Measurements from ENCODE around the gene RPL19. TPM values are rescaled to one million over a fixed set of nuclear protein-coding genes. Genes with fewer than 3 reads are reported as not detected.

Gene RPL19
- total RNA-seq, 2 donors from 2014 or later: 1,315 to 2,278 TPM

- H3K4me1 ChIP-seq (ENCODE audit: control insufficient read depth in 1 of 2, low read depth in 2 of 2): peaks cover 30 to 52% of the 10 kb centered on the region in 2 donors
Observed at GRCh38 chr17:39194089-39194984, 5.7 kb upstream of the RPL19 start.

GRCh38 chr17:39194985-39195524 lies 5.0 kb upstream of the RPL19 start:
- peaks cover 30 to 54% of the 10 kb centered on the region in 2 donors for H3K4me1 ChIP-seq (ENCODE audit: control insufficient read depth in 1 of 2, low read depth in 2 of 2)
- H3K27ac ChIP-seq: peak overlapping the region; percentile 92 to 97
- H3K9me3 ChIP-seq: no peaks in the 10 kb centered on the region
- TF ChIP-seq CTCF (IDR thresholded peaks at IDR 0.05): no peak
- peak overlapping the region; percentile 82 for H3K4me3 ChIP-seq
- peaks cover 32% of the 10 kb centered on the region for H3K36me3 ChIP-seq
- no peak for ATAC-seq (ENCODE audit: insufficient number of reproducible peaks, low FRiP score, low read depth)
- no peaks in the 10 kb centered on the region for H3K27me3 ChIP-seq (replicated peaks; ENCODE audit: insufficient read depth)
- DNase-seq (ENCODE audit: low spot score): no peak

More at GRCh38 chr17:39194089-39194984, 5.7 kb upstream of the RPL19 start:
- Histone ChIP-seq H3K36me3 (peaks cover 36% of the 10 kb centered on the region), H3K9me3 (no peaks in the 10 kb centered on the region), H3K4me3 (peak overlapping the region; percentile 82), H3K27me3 (replicated peaks; ENCODE audit: insufficient read depth) (no peaks in the 10 kb centered on the region), H3K27ac (peak overlapping the region; percentile 92 to 97)
- ATAC-seq (ENCODE audit: insufficient number of reproducible peaks, low FRiP score, low read depth) (no peak), DNase-seq (ENCODE audit: low spot score) (peak; percentile 54)
- peak; percentile 73 for TF ChIP-seq CTCF (IDR thresholded peaks at IDR 0.05)

- Histone ChIP-seq H3K27me3 (replicated peaks; ENCODE audit: insufficient read depth) (no peaks in the 10 kb centered on the region), H3K4me3 (peak overlapping the region; percentile 82), H3K9me3 (no peaks in the 10 kb centered on the region), H3K36me3 (peaks cover 28% of the 10 kb centered on the region), H3K27ac (peak overlapping the region; percentile 92 to 97), H3K4me1 (ENCODE audit: control insufficient read depth in 1 of 2, low read depth in 2 of 2) (peaks cover 30 to 55% of the 10 kb centered on the region in 2 donors)
- DNase-seq (ENCODE audit: low spot score) (no peak), ATAC-seq (ENCODE audit: insufficient number of reproducible peaks, low FRiP score, low read depth) (no peak)
- no peak for TF ChIP-seq CTCF (IDR thresholded peaks at IDR 0.05)
Observed at GRCh38 chr17:39195568-39196160, 4.4 kb upstream of the RPL19 start.

- TF ChIP-seq CTCF (IDR thresholded peaks at IDR 0.05): no peak
- peaks cover 22% of the 10 kb centered on the region for H3K36me3 ChIP-seq
- H3K27ac ChIP-seq: peak overlapping the region; percentile 92 to 97
- DNase-seq (ENCODE audit: low spot score) (no peak), ATAC-seq (ENCODE audit: insufficient number of reproducible peaks, low FRiP score, low read depth) (no peak)
- no peaks in the 10 kb centered on the region for H3K9me3 ChIP-seq
- no peaks in the 10 kb centered on the region for H3K27me3 ChIP-seq (replicated peaks; ENCODE audit: insufficient read depth)
- H3K4me3 ChIP-seq: peak overlapping the region; percentile 82
- peaks cover 36 to 61% of the 10 kb centered on the region in 2 donors for H3K4me1 ChIP-seq (ENCODE audit: control insufficient read depth in 1 of 2, low read depth in 2 of 2)
Observed at GRCh38 chr17:39196241-39196807, 3.8 kb upstream of the RPL19 start.

All from thoracic aorta (tissue), 2 donors.